ENCODE data around the gene FXYD3.

DNA sequence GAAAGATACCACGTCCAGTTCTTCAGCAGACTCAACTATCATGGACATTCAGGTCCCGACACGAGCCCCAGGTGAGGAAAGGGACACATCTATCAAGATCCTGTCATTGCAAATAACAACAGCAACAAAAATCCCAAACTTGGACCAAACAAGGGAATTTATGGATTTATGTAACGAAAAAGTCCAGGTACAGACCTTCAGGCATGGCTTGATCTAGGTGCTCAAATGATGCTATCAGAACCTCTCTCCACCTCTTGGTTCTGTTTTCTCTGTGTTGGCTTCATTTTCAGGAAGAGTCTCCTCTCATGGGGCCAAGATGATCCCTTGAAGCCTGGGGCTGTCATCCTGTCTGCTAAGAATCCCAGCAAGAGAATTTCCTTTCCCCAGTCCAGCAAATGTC is 41.8 kb downstream of the FXYD3 start:
- TF ChIP-seq, protein P1, sequence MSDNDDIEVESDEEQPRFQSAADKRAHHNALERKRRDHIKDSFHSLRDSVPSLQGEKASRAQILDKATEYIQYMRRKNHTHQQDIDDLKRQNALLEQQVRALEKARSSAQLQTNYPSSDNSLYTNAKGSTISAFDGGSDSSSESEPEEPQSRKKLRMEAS (IDR thresholded peaks at IDR 0.05; ENCODE audit: low read depth) = no peak
- TF ChIP-seq, protein P2, sequence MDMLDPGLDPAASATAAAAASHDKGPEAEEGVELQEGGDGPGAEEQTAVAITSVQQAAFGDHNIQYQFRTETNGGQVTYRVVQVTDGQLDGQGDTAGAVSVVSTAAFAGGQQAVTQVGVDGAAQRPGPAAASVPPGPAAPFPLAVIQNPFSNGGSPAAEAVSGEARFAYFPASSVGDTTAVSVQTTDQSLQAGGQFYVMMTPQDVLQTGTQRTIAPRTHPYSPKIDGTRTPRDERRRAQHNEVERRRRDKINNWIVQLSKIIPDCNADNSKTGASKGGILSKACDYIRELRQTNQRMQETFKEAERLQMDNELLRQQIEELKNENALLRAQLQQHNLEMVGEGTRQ (IDR thresholded peaks at IDR 0.05; ENCODE audit: borderline replicate concordance, low read depth, low read length) = no peak
- TF ChIP-seq SMC3 (IDR thresholded peaks at IDR 0.05; ENCODE audit: low read depth, low read length) (no peak), TEAD4 (IDR thresholded peaks at IDR 0.05; ENCODE audit: borderline replicate concordance, insufficient read depth) (no peak), RFX5 (IDR thresholded peaks at IDR 0.05; ENCODE audit: low read length) (no peak), RAD21 (IDR thresholded peaks at IDR 0.05; ENCODE audit: low read length) (no peak), FOXJ3 (CRISPR knock-in tag; IDR thresholded peaks at IDR 0.05) (no peak), YY1 (IDR thresholded peaks at IDR 0.05; ENCODE audit: low read depth) (no peak)
- TF ChIP-seq, protein P3, sequence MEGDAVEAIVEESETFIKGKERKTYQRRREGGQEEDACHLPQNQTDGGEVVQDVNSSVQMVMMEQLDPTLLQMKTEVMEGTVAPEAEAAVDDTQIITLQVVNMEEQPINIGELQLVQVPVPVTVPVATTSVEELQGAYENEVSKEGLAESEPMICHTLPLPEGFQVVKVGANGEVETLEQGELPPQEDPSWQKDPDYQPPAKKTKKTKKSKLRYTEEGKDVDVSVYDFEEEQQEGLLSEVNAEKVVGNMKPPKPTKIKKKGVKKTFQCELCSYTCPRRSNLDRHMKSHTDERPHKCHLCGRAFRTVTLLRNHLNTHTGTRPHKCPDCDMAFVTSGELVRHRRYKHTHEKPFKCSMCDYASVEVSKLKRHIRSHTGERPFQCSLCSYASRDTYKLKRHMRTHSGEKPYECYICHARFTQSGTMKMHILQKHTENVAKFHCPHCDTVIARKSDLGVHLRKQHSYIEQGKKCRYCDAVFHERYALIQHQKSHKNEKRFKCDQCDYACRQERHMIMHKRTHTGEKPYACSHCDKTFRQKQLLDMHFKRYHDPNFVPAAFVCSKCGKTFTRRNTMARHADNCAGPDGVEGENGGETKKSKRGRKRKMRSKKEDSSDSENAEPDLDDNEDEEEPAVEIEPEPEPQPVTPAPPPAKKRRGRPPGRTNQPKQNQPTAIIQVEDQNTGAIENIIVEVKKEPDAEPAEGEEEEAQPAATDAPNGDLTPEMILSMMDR (IDR thresholded peaks at IDR 0.05) = no peak

All from SK-N-SH (cell line).